HG03342 (cell line): Measurements from ENCODE around the gene ASIC4.

ENCODE experiments used
- ATAC-seq: cut with Tn5 transposase; IDR thresholded peaks from one replicate; pipeline ENCODE4 v1.9.1; 2021; ENCODE audit warnings: mild to moderate bottlenecking, moderate library complexity; ENCODE audit not compliant: unreplicated experiment

The ASIC4 gene

DNA sequence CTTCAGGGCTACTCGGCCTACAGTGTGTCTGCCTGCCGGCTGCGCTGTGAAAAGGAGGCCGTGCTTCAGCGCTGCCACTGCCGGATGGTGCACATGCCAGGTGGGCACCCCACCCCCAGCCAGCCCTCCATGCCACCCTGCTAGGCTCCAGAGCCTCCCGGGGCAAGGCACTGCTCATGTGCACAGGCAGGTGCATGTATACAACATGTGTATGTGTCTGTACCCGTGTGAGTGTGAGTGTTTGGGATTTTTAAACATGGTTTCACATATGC lies 18.0 kb downstream of the ASIC4 start:
- no peak for ATAC-seq

GRCh38 chr2:219533930-219534661 lies 19.8 kb downstream of the ASIC4 start:
- ATAC-seq: no peak

DNA sequence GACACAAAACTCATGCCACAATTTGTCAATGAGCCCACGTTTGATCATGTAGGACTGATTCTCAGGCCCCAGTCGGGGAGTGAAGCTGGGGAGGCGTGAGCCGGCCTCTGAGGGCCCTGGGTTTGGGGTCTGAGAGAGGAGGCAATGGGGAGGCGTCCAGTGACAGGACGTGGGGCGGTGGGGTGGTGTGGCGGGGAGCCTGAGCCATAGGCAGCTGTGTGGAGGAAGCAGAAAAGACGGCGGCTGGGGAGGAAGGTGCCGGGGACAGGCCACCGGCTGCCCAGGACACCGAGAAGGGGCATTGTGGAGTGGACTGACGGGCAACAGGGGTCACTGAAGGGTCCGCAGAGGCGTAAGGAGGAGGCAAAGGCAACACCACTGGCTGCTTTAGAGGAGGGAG lies 22.1 kb downstream of the ASIC4 start:
- no peak for ATAC-seq

DNA sequence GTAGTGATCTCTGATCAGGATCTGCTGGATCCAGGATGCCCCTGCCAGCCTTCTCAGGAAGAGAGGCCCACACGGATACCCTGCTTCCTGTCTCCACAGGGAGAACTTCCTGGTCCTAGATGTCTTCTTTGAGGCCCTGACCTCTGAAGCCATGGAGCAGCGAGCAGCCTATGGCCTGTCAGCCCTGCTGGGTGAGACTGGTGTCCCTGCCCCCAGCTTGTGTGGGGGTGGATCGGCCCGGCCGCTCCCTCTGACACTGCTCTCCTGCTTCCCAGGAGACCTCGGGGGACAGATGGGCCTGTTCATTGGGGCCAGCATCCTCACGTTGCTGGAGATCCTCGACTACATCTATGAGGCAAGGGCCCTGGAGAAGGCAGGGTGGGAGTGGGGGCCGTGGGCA lies 22.7 kb downstream of the ASIC4 start:
- ATAC-seq: no peak

DNA sequence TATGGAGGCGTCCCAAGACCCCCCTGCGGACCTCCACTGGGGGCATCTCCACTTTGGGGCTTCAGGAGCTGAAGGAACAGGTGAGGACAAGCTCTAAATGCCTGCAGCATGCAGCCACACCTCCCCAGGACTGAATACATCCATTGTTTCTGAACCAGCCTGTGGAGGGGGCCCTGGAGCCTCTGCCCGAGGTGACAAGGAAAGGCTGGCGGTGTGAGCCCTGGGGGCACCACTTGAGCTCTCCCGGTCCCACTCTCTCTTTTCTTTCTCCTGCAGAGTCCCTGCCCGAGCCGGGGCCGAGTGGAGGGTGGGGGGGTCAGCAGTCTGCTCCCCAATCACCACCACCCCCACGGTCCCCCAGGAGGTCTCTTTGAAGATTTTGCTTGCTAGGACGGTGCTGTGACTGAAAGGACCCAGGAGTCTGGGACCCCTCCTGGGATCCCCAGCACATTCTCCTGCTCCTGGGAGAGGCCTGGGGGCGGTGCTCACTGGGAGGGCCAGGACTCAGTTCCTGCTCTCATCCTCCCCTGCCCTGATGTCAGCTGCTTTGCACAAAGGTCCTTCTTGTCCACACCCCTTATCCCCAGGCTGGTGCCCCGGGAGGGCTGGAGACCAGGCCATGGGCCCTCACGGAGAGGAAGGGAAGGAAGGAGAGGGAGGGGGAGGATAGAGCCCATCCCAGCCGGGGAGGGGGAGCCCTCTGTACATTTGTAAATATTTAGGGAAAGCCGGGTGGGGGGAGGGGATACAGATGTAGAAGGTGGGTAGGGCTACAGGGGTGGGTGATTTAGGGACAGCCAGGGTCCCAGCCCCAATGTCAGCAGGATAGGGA lies 23.6 kb downstream of the ASIC4 start:
- no peak for ATAC-seq

- no peak for ATAC-seq
These were observed 24.2 kb downstream of the ASIC4 start for GRCh38 chr2:219538504-219538951.

- ATAC-seq: no peak
These were observed 24.9 kb downstream of the ASIC4 start for GRCh38 chr2:219538956-219539788.

- ATAC-seq: no peak
These were observed 25.8 kb downstream of the ASIC4 start for GRCh38 chr2:219539926-219540678.

GRCh38 chr2:219540784-219541504 lies 26.7 kb downstream of the ASIC4 start:
- no peak for ATAC-seq

DNA sequence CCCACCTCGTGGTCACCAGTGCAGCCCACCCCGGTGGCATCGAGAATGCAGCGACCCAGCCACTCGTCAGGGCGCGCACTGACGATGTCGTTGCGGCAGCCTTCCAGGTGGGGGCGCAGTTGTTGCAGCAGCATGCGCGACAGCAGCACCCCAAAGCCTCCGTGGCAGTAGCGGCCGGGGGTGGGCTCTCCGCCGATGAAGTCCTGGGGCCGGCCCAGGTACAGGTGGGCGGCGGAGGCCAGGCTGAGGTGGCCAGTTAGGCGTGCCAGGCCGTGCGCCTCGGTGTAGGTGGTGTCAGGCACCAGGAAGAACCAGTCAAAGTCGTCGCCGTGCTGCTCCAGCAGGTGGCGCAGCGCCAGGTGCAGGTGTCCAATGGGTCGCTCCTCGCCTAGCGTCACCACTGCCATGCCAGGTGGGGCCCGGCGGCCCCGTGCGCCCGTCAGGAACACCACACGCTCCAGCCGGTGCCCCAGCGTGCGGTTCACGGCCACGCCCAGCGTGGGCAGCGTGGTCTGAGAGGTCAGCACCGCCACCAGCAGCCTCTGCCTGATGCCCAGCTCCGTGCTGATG lies 27.4 kb downstream of the ASIC4 start:
- peak; percentile 42 for ATAC-seq

GRCh38 chr2:219542931-219543595 lies 28.8 kb downstream of the ASIC4 start:
- ATAC-seq: peak; percentile 41

- peak; percentile 75 for ATAC-seq
These were observed 29.5 kb downstream of the ASIC4 start, which contains the start of the genes CHPF and TMEM198 for GRCh38 chr2:219543596-219544358. Gene CHPF, minus strand, starts transcription at chr2:219543809. Its CDS starts 271 bp downstream, at chr2:219543538. Gene TMEM198, plus strand, starts transcription at chr2:219544028. Its CDS starts 700 bp downstream, at chr2:219544728.

- no peak for ATAC-seq
These were observed 30.3 kb downstream of the ASIC4 start for GRCh38 chr2:219544567-219544966.

DNA sequence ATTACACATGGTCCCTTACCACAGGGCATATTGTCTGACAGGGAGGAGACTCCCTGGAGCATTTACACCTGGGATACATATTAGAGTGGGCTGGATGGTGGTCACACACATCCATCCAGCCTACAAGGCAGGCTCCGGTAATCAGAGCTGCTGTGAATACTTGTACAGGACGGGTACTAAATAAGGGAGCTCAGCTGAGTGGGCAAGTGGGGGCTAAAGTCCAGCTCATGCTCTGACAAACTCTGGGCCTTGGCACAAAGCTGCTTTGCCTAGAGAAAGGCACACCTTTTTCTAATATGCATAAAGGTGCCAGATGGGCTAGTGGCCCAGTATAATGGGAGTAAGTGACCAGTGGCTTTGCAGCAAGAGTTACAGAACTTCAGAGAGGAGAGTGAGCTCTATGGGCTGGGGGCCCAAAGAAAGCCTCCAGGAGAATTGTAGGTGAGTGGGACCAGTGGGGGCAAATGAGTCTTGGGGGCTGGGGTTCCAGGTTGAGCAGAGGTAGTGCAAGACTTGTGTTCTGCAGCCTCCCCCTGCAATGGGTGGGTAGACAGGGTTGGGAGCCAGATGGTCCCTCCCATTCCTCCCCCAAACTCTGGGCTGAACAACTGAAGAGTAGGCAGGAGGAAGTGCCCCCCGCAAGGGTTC lies 31.1 kb downstream of the ASIC4 start:
- no peak for ATAC-seq

- ATAC-seq: no peak
These were observed 31.7 kb downstream of the ASIC4 start for GRCh38 chr2:219545943-219546352.

GRCh38 chr2:219547621-219548020 lies 33.3 kb downstream of the ASIC4 start:
- no peak for ATAC-seq

- ATAC-seq: no peak
These were observed 34.7 kb downstream of the ASIC4 start for GRCh38 chr2:219548990-219549389.

DNA sequence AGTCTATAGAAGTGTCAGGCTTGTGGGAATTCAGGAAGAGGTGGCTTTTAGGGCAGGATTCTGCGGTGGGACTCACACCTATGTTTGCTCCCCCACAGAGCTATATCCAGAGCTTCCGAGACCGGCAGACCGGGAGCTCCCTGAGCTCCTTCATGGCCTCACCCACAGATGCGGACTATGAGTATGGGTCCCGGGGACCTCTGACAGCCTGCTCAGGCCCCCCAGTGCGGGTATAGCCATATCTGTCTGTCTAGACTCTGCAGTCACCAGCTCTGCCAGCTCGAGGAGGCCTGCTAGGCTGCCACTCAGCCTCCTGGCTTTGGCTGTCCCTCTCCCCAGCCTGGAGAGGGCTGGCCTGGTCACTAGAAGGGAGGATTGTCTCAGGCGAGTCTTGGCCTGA lies 35.3 kb downstream of the ASIC4 start:
- no peak for ATAC-seq
